Right lung (tissue), 5 donors: ENCODE measurements around the gene PHACTR1. TPM values are rescaled to one million over a fixed set of nuclear protein-coding genes. Genes with fewer than 3 reads are reported as not detected.

Experiments used
- DNase-seq, 2 donors: peaks; one replicate each; pipeline ENCODE4 v3.0.0-alpha.2; 2013
- polyA plus RNA-seq, 5 donors: library from polyadenylated mRNA; unstranded; fragments of 120-200 nt; gene quantifications; one replicate each; pipeline versions ENCODE4 v1.2.1 to v1.2.3, GENCODE V29; 2013; ENCODE audit warnings: inconsistent platforms in 1 of 5, low replicate concordance in 1 of 5; ENCODE audit not compliant: insufficient read length in 5 of 5, insufficient read depth in 1 of 5

PHACTR1 gene
- polyA plus RNA-seq, 5 donors = 11.1 to 16.5 (median 14.5) TPM

DNA sequence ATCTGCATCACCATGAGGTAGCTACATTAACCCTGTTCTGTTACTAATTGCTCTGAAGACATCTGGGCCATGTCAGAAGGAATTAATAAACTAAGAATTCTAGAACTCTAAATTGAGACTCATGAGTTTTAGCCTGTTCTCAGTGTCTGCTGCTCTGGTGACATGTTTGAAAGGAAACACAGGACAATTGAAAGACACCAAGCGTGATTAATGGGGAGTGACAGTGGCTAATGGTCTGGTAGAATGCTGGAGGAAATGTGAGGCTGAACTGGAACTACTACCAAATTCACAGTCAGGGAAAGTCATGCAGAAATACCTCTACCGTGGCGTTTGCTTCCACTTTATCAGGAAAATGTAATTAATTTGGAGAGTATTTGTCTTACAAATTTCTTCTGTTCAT is 471.7 kb downstream of the PHACTR1 start:
- no peak for DNase-seq

DNA sequence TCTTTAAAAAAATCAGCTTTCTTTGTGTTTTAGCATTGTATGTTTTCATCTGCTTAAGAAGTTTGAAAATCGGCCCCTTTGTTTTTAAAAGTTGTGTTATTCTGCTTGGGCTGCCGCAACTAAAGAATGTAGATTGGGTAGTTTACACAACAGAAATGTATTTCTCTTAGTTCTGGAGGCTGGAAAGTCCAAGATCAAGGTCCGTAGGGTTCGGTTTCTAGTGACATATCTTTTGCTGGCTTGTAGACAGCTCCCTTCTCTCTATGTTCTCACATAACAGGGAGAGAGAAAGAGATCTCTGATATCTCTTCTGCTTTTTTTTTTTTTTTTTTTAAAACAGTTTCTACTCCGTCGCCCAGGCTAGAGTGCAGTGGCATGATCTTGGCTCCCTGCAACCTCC is 473.1 kb downstream of the PHACTR1 start:
- DNase-seq = no peak

DNA sequence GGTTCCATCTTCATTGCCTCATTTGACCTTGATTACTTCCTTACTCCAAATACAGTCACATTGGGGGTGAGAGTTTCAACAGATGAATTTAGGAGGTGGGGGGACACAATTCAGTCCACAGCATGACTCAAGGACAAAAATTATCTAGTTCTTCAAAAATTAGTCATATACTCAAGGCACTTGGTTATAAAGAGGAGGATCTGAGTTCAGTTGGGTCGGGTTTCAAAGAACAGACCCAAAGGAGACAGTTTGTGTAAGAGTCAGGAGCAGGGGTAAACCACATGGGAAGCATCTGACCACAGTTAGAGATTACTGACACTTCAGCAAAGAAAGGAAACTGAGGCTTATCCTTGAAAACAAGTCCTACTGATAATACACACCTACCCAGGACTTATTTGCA is 473.8 kb downstream of the PHACTR1 start:
- no peak for DNase-seq

DNA sequence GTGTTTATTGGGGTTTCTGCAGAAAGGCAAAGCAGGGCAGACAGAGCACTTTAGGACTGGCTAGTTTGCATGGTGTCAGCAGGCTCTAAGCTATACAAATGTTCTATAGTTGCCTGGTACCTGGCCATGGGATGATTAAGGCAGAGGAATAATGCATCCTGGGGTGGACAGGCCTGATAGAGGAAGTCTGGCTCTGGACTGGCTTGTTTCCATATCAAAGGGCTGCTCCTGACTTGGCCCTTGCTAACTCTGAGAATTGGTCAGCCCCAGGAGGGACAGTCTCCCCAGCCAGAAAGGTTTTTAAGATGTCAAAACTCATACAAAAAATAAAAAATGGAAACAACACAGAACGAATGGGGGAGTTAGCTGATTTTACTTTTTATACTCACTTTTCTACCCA is 474.9 kb downstream of the PHACTR1 start:
- DNase-seq = no peak

DNA sequence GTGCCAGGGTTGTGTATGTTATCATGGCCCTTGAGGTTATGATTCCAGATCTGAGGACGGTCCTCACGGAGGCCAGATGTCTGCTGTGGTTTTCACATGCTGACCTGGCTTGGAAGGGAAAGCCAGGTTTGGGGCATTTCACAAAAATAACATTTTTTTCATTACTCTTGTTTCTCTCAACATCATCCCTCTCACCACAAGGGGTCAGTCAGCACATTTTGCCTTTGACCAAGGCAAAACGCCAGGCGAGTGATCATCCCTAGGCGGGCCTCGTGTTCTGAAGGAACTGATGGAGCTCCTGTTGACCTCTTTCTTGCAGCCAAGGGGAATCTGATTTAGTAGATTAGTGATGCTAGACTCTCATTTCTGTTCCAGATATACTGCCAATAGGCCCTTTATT is 478.3 kb downstream of the PHACTR1 start:
- peak; percentile 17 to 25 for DNase-seq

DNA sequence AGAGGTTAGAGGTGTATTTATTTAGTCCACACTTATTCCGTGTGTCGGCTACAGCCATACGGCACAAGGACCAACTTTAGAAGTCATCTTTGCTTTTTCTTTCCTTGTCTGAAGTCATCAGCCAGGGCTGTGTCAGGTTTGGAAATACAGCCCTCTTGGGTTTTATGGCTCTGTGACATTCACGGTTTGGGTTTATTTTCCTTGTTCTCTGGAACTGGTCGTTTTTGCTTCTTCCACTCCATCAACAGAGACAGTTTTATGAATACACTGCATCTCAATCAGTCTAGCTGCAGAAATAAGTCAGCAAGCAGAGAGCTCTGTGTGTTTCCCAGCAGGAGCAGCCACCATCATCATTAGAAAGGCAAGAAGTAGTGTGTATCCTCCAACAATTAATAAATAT is 479.2 kb downstream of the PHACTR1 start:
- no peak for DNase-seq

DNA sequence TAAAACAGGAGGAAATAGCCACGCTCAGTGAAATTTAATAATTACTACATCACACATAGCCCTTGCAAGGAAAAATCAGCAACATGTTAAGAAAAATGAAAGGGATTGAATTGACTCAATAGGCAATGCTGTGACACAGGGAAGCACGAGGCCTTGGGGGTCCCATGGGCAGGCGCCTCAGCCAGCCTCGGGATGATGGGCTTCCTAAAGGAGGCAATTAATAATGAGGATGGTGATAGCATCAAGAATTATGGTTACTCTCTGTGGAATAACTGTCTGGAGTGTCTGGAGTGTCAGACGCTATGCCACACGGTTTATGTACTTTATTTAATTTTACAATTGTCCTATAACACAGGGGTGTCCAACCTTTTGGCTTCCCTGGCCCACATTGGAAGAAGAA is 481.6 kb downstream of the PHACTR1 start:
- no peak for DNase-seq

DNA sequence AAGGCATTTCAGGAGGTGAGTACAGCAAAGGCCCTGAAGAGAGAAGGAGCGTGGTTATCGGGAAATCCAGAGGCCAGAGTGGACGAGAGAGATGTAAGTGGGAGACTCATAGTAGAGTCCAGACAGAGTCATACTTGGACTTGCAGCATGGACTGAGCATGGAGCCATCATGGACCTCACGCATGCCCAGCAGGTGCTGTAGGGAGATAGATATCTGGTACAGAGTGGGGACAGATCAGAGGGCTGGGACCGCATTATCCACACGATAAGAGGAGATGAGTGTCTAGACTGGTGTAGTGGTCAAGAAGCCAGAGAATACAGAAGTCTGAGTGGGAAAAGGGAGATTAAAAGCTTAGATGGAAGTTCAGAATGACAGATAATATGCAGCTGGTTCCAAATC is 484.8 kb downstream of the PHACTR1 start:
- no peak for DNase-seq

DNA sequence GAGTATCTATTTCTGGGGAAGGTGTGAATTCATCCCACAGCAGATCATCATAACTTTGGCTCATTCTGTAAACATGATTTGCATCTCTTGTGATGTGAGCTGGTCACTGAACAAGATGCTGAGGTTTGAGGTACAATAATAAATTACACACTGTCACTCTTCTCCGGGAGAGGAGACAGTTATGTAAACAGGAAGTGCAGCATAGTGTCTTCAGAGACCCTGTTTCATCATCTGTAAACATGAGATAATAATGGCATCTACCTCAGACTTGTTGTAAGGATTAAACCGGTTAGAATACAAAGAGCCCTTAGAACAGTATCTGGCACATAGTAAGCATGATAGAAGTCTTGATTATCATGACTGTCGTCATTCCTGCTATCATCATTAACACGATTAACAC is 486.6 kb downstream of the PHACTR1 start:
- no peak for DNase-seq

DNA sequence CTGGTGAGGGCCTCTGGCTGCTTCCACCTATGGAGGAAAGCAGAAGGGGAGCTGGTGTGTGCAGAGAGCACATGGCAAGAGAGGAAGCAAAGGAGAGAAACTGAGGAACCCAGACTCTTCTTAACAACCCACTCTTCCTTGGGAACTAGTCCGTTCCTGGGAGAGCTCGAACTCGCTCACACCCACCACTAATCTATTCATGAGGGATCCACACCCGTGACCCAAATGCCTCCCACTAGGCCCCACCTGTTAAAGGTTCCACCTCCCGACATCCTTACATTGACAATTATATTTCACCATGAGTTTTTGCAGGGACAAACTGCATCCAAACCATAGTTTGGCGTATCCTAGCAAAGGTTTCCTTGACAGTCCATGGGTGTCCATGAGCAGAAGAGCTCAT is 488.5 kb downstream of the PHACTR1 start:
- DNase-seq = no peak

DNA sequence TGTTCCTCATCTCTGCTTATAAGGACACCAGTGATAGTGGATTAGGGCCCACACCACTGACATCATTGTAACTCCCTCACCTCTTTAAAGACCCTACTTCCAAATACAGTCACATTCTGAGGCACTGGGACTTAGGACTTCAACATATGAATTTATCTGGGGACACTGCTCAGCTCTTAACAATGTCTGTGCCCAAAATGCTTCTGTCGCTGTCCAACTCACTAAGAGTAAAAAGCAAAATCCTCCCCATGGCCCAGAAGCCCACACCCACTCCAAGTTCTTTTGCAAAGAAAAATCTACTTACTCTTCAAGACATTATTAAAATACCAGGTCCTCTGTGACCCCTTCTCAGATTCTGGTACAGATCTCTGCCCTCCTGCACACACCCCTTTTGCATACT is 495.5 kb downstream of the PHACTR1 start:
- DNase-seq = no peak

DNA sequence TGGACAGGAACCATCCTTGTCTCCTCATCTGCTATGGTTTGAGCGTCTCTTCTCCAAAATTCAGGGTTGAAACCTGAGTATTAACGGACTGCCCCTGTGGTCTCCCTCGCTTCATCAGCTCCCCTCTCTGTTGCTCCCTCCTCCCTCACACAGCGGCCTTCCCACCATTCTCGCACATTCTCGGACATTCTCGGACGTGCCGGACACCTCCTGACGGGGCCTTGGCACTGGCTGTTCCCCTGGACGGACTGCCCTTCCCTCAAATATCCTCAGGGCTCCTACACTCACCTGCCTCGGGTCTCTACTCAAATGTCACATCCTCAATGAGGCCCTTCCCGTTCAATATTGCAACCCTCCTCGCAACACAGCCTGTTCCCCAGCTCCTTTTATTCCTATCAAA is 496.0 kb downstream of the PHACTR1 start:
- DNase-seq = no peak

DNA sequence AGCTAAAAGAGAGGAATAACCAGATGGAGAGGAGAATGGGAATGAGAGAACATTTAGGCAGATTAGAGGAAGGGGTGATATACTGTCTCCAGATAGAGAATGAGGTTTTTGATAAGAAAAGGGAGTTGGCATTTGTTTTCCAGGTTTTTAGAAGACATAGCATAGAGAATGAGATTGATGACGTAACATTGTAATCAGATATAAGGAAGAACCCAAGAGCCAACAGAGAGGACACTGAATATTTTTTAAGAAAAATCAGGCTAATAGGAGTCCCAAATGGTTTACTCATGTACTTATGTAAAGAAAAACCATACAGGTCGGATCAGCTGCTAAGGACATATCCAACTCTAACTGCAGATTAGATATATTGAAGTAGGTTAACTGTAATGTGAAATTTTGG is 498.8 kb downstream of the PHACTR1 start:
- DNase-seq = no peak

DNA sequence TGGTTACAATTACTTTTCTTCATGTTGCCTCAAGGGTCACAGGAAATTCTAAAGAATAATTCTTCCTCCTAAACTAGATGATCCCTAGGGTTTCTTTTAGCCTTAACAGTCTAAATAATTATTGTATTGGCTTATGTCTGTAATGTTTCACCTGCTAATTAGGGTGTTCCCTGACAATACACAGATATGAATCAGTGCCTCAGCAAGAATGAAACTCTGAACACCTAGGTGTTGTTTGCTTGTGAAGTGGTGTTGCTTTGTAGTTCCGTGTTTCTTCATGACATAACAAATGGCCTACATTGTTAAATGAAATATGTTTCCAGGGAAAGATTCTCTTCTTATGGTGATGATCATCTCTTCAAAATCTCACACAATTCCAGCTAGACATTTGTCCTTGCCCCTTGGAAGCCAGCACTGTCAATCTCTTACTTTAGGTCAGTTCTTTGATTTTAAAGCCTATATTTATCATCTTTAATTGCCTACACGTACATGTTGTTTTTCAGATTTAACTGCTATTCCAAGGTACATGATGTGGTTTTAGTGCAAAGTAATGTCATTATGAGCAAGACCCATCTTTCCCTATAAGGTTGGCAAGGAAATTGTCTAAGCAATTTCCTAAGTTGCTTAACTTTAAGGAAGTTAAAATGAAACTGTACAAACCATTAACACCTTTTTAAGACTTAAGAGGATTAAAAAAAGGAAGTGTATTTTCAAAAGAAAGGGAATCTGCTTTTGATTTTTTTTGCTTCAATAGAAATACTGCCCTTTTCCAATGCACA is 499.9 kb downstream of the PHACTR1 start:
- DNase-seq = no peak

DNA sequence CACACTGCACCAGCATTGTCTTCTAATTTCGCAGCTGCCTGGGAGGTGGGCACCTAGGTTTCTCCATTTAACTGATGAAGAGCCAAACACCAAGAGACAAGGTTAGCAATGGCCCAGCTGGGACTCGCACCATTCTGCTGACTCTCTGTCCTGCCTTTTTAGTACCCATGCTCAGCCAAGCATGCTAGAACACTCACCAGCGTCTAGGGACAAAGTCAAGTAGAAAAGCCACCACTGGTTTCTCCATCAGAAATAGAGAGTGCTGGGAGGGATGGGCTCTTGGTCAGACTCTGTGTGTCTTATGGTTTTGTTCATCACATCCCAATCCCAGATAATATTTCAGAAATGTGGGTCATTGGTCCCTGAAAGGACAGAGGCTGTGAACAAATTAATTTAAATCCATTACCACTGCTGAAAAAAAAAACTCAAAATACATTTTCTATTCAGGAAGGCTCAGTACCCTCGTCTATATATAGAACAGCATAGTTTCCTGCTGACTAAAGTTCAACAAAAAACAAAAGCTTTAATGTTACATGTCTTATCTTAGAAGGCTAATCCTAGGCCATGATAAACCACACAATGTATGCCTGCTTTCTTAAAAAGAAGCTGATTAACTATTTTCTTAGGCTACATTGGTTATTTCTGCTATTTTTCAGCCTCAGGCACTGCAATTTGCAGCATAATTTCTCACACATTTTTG is 500.8 kb downstream of the PHACTR1 start:
- DNase-seq = no peak

DNA sequence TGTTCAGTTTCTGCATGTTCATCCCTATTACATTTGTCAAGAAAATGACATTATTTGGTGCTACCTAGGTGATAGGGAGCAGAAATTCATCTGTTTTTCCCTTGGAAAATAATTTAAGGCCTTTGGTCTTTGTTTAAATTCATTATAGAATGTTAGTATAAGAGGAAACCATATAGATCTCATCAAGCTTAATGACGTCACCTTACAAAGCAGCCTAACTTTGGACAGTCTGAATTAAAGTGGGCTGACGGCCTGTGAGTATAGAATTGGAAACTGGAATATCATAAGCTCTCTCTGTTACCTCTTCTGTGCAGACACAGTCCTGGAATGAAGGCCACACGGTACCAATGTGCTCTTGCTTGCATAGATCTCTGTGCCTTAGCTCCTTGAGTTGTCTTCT is 503.7 kb downstream of the PHACTR1 start:
- no peak for DNase-seq

DNA sequence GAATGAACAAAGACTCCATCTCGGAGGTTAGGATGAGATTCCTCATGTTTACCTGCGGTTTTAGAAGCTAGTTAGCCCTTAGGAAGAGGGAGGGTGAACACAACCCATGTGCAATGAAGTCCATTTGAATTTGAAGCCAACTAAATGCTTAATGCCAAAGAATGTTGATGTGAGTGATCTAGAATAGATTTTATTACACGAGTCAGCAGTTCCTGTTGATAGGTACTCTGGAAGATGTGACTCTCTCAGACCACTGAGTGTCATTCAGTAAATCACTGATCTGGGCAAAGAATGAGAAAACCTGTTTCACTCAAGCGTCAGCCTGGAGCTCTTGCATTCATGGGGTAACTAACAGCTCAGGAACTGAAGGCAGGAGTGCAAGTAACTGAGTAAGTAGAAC is 505.5 kb downstream of the PHACTR1 start:
- DNase-seq = no peak

DNA sequence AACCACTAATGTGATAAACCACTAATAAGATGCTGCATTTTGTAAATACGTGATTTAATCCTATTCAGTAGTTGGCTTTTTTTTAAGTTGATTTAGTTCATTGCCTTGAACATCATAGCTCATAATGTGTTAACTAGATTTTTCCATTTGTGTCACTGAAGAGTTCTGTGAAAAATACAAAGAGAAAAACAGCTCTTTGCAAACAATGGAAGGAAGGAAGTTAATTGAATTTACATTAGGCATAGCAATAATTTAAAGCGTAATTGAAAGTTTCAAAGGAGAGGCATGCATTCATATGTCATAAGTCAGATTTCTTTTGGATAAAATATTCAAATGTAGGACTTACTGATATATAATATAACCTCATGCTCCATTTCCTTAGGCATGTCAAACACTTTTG is 509.5 kb downstream of the PHACTR1 start:
- no peak for DNase-seq

DNA sequence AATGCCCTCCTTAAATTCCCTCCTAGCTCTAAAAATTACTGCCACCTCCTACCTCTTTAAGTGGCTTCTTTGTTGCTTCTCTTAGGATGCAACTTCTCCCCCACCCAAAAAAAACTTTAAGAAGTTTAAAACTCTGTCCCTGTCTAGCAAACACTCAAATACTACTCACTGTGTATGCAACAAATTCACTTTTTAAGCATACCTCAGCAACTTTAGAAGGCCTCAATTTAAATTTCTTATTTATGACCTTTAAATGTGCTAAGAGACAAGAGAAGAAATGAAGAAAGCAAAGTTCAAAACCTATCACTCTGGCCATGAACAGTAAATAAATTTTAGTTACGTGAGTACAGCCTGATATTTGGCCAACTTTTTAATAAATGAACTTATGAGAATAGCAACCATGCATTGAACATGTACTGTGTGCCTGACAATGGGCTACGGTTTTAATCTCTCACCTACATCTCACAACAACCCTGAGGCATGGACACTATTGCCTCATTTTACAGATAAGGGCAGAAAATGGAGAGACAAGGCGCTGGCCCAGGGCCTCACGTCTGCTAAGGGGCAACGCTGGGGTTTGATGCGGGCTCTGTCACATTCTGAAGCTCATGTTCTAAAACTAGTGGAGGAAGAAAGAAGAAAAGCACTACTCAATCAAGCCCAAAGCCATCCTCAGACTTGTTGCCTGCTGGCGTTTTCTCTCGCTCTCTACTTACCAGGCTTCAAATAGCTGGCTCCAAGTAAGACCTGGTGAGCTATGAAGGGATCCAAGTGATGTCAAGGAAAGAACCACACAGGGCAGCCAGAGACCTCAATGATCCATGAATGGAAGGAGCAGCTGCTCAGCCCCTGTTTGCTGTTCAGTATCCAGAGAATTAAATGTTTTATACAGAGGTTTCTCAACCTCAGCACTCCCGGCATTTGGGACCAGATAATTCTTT is 512.0 kb downstream of the PHACTR1 start:
- no peak for DNase-seq

DNA sequence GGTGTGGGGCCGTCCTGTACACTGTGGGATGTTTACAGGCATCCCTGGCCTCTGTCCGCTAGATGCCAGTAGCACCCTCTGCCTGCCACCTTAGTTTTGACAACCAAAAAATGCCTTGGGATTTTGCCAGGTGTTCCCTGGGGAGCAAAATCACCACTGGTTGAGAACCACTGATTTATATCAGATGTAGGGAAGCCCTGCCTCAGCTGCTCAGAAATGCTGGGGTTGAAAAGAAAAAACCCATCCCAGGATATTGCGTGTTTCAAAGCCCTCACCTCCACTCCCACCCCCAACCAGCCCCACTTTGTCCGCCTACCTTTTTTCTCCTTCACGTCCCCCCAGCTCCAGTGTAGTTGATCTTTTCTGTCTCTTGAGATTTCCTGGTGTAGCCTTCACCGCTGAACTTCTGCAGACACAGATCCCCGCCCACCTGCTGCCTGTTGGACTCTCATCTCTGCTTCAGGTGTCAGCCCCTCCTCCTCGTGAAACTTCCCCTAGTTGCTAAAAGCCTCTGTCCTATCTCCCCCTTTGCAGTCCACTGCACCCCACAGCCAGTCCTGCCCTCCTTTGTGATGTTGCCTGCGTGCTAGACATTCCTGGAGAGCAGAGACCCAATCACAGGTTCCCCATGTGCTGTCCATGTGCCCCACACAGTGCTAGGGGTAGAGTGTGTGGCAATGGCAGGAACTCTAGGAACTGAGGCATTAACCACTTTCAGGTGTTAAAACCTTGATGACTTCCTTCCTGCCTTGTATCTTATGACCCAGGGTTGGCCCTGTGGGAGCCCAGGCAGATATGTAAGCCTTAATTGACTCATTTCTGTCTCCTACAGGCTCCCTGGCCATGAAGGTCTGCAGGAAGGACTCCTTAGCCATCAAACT is 512.9 kb downstream of the PHACTR1 start:
- DNase-seq = no peak

DNA sequence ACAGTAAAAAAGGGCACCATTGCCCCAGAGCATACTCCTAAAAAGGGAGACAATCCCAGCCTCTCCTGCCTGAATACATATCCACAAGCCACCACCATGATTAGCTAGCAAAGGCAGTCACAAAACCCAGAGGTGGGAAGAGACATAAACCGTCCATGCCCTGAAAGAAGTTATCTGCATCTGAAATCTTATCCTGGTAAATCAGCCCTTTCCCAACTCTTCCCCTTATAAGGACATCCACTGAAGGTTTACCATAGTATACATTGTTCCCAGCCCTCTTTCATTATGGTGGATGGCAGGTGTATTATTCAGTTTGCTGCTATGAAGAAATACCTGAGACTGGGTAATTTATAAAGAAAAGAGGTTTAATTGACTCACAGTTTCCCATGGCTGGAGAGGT is 516.5 kb downstream of the PHACTR1 start:
- no peak for DNase-seq

DNA sequence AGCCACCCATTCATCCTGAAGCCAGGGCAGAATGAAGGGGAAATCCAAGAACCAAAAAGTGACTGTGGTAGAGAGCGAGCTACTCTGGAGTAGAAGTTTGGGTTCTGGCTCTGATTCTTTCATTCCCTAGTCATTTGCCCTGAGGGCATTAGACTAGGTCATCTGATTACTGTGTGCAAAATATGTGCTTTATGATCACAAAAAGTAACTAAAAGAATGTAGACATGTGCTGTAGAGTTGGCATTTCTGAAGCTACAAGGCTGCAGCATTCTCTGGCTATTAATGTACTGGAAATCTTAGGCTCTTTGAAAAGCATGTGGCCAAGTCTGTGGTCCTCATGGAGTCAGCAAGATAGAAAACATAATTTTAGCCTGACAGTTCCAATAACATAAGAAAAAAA is 517.6 kb downstream of the PHACTR1 start:
- no peak for DNase-seq
